Activated CD4-positive, alpha-beta T cell treated with anti-CD3 and anti-CD28 coated beads, Interleukin-2, Interleukin-4, amounts not matched to agents 100 ng/mL and 50 ng/mL, durations not matched to agents 16 hours and 8 hours (primary cell): ENCODE results near the gene MALAT1.
A peak's percentile ranks its signal among the peaks of the same experiment; 100 is the strongest.
"Not testable (repeated sequence)": the region's sequence is repeated elsewhere in the genome, so short reads cannot be mapped to it uniquely, and the experiment has no call there.

Experiments
- DNase-seq: peaks from one replicate; pipeline ENCODE4 v3.0.0-alpha.2; 2020; ENCODE audit warnings: low spot score

MALAT1 gene

DNA sequence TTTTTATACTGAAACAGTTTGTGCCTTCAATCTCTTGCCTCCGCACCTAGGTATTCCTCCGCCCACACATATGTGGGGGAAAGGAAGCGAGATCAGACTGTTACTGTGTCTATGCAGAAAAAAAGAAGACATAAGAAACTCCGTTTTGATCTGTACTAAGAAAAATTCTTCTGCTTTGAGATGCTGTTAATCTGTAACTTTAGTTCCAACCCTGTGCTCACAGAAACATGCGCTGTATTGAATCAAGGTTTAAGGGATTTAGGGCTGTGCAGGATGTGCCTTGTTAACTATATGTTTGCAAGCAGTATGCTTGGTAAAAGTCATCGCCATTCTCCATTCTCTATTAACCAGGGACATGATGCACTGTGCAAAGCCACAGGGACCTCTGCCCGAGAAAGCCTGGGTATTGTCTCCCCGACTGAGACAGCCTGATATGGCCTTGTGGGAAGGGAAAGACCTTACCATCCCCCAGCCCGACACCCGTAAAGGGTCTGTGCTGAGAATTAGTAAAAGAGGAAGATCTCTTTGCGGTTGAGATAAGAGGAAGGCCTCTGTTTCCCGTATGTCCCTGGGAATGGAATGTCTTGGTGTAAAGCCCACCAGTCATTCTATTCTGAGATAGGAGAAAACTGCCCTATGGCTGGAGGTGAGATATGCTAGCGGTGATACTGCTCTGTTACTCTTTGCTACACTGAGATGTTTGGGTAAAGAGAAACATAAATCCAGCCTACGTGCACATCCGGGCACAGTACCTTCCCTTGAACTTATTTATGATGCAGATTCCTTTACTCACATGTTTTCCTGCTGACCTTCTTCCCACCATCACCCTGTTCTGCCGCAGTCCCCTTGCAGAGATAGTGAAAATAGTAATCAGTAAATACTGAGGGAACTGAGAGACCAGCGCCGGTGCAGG lies 24.1 kb downstream of the MALAT1 start:
- peak; percentile 25 for DNase-seq

DNA sequence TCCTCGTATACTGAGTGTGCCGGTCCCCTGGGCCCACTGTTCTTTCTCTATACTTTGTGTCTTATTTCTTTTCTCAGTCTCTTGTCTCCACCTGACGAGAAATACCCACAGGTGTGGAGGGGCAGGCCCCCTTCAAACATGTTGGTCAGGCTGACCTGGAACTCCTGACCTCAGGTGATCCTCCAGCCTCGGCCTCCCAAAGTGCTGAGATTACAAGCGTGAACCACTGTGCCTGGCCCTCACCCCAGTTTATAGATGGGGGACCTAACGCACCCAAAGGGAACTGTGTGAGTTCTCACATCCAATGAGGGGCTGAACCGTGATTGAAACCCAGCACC lies 24.8 kb downstream of the MALAT1 start:
- DNase-seq, result not testable (repeated sequence)

DNA sequence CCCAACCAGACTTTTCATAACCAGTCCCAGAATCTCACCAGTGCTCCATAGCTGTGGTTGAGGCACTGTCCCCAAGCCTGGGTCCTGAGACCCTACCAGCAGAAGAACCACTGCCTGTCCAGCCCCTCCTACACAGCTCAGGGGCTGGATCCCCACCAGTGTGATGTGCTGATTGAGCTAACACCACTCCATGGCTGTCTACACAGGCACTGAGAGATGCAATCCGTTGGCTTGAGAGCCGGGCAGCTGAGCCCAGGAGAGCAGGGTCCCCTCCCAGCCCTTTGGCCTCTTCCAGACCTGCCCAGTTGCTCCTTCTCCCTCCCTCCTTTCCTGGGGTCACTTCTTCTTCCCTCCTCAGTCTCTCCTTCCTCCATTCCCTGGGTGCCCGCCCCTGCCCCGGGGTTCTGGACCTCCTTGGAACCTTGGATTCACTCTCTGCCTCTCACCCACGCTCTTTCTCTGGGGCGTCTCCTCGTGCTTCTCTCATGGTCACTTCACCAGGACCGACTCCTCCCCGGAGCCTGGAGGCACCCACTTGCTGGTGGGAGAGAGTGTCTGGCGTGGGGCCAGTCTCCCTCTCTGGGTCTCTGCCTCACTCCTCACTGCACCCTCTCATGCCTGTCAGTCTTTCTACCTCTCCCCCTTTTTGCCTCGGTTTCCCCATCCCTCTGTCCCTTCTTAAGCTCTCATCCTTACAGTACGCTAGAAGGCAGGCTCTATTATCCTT lies 25.3 kb downstream of the MALAT1 start:
- DNase-seq, result no peak

GRCh38 chr11:65524741-65525545 lies 26.1 kb downstream of the MALAT1 start, which contains the start of gene SCYL1:
Gene SCYL1, plus strand, starts transcription at chr11:65525083. Its CDS starts 71 bp downstream, at chr11:65525154.
- DNase-seq, result peak; percentile 78

DNA sequence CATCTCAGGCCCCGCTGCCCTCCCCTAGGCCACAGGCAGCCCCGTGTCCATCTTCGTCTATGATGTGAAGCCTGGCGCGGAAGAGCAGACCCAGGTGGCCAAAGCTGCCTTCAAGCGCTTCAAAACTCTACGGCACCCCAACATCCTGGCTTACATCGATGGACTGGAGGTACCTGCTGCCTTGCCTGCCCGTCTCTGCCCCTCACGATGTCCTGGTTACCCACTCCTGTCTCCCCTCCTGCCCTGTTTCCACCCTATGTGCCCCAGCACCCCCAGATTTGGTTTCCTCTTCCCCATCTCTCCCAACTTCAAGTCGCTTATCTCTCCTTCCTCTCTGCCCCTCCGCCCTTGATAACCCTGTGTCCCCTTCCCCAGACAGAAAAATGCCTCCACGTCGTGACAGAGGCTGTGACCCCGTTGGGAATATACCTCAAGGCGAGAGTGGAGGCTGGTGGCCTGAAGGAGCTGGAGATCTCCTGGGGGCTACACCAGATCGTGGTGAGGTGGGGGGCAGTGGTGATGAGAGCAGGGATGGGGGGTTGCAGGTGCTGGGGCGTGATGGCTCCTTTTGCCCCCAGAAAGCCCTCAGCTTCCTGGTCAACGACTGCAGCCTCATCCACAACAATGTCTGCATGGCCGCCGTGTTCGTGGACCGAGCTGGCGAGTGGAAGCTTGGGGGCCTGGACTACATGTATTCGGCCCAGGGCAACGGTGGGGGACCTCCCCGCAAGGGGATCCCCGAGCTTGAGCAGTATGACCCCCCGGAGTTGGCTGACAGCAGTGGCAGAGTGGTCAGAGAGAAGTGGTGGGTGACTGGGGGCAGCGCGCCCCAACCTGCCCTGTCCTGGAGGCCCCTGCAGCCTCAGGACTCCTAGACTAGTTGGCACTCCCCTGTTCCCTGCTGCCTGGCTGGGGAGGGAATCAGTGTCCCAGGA lies 27.0 kb downstream of the MALAT1 start:
- DNase-seq, result peak; percentile 12

- DNase-seq, result no peak
These were observed 27.9 kb downstream of the MALAT1 start for GRCh38 chr11:65526744-65527143.

DNA sequence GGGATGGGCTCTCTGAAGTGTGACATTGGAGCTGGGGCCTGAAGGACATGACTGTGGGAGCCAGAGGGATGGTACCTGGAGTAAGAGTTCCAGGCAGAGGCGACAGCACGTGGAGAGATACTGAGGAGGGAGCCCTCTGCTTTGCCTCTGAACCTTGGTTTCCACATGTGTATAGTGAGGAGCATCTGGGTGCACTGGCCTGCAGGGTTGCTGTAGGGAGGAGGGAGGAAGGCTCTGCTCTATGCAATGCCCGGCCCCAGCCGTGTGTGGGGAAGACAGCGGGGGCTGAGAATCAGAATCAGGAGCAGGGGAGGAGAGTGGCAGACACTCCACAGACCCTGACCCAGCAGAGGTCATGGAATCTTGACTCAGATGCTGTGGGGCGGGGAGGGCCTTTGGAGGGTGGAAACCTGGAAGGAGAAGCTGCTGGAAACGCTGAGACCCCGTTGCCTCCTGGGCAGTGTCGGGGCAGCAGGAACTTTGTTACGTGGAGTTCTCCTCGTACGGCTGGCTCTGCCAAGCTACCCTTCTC lies 30.0 kb downstream of the MALAT1 start:
- no peak for DNase-seq

- no peak for DNase-seq
These were observed 30.8 kb downstream of the MALAT1 start for GRCh38 chr11:65529475-65530156.

GRCh38 chr11:65530157-65530496 lies 31.3 kb downstream of the MALAT1 start:
- peak; percentile 31 for DNase-seq

DNA sequence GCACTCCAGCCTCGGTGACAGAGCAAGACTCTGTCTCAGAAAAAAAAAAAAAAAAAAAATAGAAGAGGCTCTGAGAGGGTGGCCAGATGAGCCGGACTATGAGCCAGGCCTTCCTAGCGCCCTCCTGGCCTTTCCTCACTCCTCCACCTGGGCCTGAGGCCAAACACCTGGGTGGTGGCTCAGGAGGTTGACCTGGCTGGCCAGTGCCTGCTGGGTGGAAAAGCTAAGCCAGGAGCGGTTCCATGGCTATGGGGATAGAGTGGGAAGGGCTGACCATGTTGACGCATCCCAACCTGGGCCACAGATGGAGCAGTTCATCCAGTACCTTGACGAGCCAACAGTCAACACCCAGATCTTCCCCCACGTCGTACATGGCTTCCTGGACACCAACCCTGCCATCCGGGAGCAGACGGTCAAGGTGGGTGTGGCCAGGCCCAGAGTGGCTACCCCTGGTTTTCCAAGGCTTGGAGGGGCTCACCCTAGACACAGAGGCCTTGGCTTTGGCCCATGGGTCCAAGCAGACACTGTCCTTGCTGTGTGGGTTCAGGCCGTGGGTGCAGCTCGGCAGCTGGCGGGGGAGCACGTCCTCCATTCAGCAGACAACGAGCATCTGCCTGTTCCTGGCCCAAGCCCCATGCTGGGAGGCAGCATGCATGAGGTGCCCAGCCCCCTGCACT lies 33.7 kb downstream of the MALAT1 start:
- DNase-seq, result no peak

- DNase-seq, result no peak
These were observed 36.3 kb downstream of the MALAT1 start for GRCh38 chr11:65535102-65535501.

- DNase-seq, result no peak
These were observed 37.8 kb downstream of the MALAT1 start for GRCh38 chr11:65536412-65537295.

DNA sequence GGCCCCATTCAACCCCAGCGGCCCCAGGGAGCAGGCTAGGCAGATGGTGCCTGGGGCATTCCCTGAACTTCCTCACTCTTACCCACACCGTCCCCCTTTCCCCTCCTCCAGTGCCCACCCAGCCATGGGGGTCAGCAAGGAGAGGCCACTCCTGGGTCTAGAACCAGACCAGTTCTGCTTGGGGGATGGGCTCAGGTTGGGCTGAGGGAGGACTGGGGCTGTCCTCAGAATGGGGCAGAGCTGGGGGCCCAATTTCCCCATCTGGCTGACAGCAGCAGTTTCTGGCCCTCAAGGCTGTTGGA lies 38.4 kb downstream of the MALAT1 start:
- no peak for DNase-seq

DNA sequence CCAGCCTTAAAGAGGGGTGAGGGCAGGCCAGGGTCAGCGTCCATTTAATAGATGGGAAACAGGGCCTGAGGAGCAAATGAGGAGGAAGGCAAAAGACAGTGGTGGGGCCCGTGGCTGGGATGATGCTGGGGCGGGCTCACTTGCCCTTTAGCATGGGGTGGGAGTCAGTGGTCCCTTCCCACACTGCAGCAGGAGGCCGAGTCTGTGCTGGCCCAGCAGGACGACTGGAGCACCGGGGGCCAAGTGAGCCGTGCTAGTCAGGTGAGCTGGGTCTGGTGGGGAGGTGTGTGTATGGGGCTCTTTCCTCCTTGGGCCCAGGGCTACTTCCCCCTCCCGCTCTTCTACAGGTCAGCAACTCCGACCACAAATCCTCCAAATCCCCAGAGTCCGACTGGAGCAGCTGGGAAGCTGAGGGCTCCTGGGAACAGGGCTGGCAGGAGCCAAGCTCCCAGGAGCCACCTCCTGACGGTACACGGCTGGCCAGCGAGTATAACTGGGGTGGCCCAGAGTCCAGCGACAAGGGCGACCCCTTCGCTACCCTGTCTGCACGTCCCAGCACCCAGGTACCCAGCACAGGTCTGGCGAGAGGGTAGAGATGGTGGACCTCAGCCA lies 38.9 kb downstream of the MALAT1 start:
- DNase-seq, result no peak

- no peak for DNase-seq
These were observed 39.5 kb downstream of the MALAT1 start for GRCh38 chr11:65538232-65538914.

DNA sequence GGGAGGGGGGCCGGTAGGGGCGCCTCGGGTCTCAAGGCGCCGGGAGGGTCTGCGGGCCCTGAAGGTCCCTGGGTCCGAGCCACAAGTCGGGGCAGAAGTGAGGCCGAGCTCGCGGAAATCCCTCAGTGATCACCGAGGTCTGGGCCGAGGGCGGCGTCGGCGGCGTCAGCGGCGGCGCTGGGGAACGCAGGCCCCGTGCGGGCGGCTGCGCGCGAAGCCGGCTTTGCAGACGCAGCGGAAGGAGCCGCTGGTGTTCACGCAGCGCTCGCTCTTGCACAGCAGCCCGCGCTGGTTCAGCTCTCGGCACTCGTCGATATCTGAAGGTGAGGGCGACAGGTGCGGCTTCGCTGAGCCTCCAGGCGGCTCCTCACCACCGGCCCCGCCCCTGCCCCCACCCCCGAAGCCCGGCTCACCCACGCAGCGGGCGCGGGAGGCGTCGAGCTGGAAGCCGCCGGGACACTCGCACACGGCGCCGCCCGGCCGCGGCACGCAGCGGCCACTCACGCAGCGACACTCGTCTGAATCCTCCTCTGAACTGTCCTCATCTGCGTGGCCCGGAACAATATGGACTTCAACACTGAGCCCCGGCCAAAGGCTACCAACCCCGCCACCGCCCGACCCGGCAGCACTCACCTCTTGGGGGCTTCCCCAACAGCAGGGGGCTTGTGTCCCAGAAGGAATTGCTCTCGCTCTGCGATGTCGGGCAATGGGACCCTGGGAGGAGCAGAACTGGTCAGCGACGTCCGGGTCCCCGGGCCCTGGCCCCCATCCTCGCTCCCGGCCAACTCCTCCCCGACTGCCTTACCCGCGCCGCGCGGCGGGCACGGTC lies 40.3 kb downstream of the MALAT1 start:
- DNase-seq, result no peak

- DNase-seq, result no peak
These were observed 41.0 kb downstream of the MALAT1 start for GRCh38 chr11:65539744-65540289.
